ENCODE data around the gene SHTN1.

Gene SHTN1

GRCh38 chr10:116913695-116914094, 91.3 kb downstream of the SHTN1 start:
- no peak overlapping the region for H3K4me3 ChIP-seq (ENCODE audit: low read depth, low read length)
- TF ChIP-seq, protein P1, sequence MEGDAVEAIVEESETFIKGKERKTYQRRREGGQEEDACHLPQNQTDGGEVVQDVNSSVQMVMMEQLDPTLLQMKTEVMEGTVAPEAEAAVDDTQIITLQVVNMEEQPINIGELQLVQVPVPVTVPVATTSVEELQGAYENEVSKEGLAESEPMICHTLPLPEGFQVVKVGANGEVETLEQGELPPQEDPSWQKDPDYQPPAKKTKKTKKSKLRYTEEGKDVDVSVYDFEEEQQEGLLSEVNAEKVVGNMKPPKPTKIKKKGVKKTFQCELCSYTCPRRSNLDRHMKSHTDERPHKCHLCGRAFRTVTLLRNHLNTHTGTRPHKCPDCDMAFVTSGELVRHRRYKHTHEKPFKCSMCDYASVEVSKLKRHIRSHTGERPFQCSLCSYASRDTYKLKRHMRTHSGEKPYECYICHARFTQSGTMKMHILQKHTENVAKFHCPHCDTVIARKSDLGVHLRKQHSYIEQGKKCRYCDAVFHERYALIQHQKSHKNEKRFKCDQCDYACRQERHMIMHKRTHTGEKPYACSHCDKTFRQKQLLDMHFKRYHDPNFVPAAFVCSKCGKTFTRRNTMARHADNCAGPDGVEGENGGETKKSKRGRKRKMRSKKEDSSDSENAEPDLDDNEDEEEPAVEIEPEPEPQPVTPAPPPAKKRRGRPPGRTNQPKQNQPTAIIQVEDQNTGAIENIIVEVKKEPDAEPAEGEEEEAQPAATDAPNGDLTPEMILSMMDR (IDR thresholded peaks at IDR 0.05; ENCODE audit: insufficient read depth, low read depth, low read length, missing control alignments) = no peak
- no peak for DNase-seq (ENCODE audit: low read depth)

GRCh38 chr10:116912162-116912561, 92.8 kb downstream of the SHTN1 start:
- no peak overlapping the region for H3K4me3 ChIP-seq (ENCODE audit: low read depth, low read length)
- TF ChIP-seq, protein P1 (IDR thresholded peaks at IDR 0.05; ENCODE audit: insufficient read depth, low read depth, low read length, missing control alignments) = no peak
- no peak for DNase-seq (ENCODE audit: low read depth)

DNA sequence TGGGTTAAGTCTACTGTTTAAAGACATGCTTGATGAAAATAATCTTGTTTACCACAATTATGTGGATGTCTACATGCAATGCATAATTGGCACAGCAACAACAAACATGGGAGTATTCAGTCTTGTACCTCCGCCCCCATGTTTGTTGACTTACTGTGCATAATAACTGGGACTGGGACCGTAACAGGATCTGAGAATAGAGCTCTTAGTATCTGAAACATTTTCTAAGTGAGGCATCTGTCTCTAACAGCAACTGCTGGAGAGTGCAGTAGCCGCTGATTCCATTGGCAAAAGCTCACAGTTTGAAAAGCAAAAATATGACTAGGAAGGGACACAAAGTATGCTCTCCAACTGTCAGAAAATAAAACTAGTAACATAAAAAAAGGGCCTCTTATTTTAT, 94.1 kb downstream of the SHTN1 start:
- no peak for DNase-seq (ENCODE audit: low read depth)
- no peak overlapping the region for H3K4me3 ChIP-seq (ENCODE audit: low read depth, low read length)
- TF ChIP-seq, protein P1 (IDR thresholded peaks at IDR 0.05; ENCODE audit: insufficient read depth, low read depth, low read length, missing control alignments) = no peak

DNA sequence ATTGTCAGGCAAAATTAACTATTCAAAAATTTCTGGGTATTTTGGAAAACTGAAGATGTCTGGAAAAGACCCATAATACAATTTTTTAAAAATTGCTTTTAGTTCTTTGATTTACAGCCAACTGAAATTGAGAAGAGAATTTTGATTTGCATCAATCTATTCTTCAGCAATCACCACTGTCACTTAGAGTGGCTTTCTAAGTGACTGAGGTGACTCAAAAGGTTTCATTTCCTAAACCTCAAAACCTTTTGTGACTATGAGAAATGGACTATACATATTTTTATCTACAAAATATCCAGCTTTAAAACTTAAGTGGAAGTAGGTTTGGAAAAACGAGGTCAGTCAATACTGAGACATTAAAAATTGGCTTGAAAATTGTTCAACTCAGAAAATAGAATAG, 95.7 kb downstream of the SHTN1 start:
- no peak for DNase-seq (ENCODE audit: low read depth)
- TF ChIP-seq, protein P1 (IDR thresholded peaks at IDR 0.05; ENCODE audit: insufficient read depth, low read depth, low read length, missing control alignments) = no peak
- H3K4me3 ChIP-seq (ENCODE audit: low read depth, low read length) = no peak overlapping the region

- H3K4me3 ChIP-seq (ENCODE audit: low read depth, low read length) = no peak overlapping the region
- DNase-seq (ENCODE audit: low read depth) = no peak
- TF ChIP-seq, protein P1 (IDR thresholded peaks at IDR 0.05; ENCODE audit: insufficient read depth, low read depth, low read length, missing control alignments) = no peak
These were observed 97.6 kb downstream of the SHTN1 start for GRCh38 chr10:116907245-116907987.

GRCh38 chr10:116905845-116906210, 99.2 kb downstream of the SHTN1 start:
- DNase-seq (ENCODE audit: low read depth) = no peak
- TF ChIP-seq, protein P1 (IDR thresholded peaks at IDR 0.05; ENCODE audit: insufficient read depth, low read depth, low read length, missing control alignments) = no peak

GRCh38 chr10:116899626-116900025, 105.4 kb downstream of the SHTN1 start:
- TF ChIP-seq, protein P1 (IDR thresholded peaks at IDR 0.05; ENCODE audit: insufficient read depth, low read depth, low read length, missing control alignments) = no peak

More at GRCh38 chr10:116905845-116906210, 99.2 kb downstream of the SHTN1 start:
- no peak overlapping the region for H3K4me3 ChIP-seq (ENCODE audit: low read depth, low read length)

More at GRCh38 chr10:116899626-116900025, 105.4 kb downstream of the SHTN1 start:
- no peak overlapping the region for H3K4me3 ChIP-seq (ENCODE audit: low read depth, low read length)
- DNase-seq (ENCODE audit: low read depth) = no peak
